ENCODE results near the gene MYLK3.
"Not testable (repeated sequence)": the region's sequence is repeated elsewhere in the genome, so short reads cannot be mapped to it uniquely, and the experiment has no call there.

Gene MYLK3

DNA sequence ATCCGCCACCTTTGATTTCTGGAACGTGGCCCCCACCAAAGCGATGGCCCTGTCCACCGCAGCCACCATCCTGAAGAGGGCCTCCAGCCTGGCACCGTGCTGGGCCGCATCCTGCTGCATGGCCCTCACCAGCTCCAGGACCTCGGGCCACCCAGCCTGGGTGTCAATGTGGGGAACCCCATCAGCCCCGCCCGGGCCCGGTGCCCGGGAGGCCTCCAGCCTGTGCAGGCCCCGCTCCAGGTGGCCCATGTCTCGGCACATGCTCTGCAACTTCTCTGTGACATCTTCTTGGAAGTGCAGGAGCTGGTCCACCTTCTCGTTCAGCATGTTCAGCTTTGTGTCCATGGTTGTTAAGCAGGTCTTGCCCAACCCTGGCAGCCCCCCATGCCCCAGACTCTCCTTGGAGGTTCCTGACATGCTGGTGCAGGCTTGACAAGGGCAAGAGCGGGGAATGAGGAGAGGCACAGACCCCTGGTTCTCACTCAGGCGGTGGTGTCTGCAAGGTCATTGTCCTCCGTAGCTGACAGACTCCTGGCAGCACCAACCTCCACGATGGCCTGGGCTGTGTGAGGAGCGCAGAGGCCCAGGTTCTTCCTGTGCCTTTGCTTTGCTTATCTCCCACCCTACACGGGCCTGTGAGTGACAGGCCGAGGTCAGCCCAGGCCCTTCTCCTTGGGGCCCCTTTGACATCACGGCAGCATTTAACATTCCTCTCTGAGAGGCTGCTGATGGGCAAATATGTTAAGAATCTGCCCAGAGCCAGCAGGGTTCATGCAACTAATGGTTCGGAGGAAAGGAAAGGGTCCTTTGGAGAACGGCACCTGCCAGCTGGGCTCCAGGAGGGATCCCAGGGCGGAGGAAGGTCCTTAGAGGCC, at the start of gene MYLK3:
Gene MYLK3, minus strand, starts transcription at position 568 of the 875 bp plus-strand sequence. Its CDS starts 151 bp downstream, at position 417.
- no peak for DNase-seq

DNA sequence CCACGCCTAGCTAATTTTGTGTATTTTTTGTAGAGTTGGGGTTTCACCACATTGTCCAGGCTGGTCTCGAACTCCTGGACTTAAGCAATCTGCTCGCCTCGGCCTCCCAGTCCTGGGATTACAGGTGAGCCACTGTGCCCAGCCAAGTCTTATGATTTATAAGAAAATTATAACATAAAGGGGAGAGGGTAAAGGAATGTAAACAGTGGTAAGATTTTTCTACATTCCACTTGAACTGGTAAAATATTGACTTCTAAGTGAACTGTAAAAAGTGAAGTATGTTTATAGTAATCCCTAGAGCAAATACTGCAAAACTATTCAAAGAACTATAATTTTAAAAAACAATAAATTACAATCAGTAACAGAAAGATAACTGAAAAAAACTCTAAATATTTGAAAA, 49.4 kb upstream of the MYLK3 start:
- DNase-seq = no peak

DNA sequence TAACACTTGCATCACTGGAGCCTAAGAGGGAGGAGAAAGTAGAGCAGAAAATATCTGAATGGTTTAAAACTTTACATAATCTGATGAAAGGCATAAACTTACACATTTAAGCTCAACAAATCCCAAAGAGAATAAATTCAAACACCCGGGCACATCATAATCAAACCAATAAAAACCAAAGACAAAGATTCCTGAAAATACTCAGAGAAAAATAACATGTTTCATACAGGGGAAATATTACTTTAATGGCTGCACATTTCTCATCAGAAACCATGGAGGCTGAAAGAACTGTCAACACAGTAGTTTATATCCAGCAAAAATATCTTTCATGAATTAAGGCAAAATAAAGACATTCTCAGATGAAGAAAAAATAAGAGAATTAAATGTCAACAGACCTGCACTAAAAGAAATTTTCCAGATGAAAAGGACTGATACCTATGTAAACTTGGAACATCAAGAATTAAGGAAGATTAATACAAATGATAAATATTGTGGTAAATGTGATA, 48.7 kb upstream of the MYLK3 start:
- no peak for DNase-seq

DNA sequence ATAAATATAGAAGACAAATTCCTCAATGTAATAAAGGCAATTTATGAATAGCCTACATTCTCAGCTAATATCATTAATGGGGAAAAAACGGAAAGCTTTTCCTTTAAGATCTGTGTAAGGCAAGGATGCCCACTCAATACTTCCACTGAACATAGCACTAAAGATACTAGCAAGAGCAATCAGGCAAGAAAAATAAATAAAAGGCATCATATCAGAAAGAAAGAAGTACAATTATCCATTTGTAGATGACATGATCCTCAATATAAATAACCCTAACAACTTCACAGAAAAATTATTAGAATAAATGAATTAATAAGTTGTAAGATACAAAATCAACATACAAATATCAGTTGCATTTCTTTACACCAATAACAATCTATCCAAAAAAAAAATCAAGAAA, 45.7 kb upstream of the MYLK3 start:
- DNase-seq = no peak

DNA sequence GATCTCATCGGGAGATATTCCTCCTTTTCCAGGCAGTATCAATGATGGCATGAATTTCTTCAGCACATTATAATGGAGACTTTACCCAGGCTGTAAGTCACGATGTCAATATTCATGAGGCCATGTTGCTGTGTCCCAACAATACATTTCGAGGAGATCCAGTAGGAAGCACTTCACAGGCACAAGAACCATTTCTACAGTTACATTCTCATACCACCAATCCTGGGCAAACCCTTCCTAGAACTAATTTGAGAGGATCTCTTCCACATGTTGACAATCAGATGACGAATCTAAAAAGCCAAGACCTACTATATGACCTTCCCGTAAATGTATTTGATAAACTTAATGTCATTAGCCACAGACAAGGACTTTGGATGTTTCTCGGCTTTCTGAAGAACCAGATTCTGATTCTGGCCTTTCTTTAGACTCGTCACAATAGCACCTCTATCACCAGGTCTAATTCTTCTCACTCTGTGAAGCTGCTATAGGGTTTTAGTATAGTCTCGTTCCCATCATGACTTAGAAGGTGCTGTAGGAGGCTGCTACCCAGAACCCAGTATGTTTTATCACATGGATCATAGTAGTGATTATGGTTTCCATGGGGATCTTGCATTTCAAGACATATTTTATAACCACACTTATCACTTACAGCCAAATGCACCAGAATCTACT, 42.6 kb upstream of the MYLK3 start:
- DNase-seq = no peak

DNA sequence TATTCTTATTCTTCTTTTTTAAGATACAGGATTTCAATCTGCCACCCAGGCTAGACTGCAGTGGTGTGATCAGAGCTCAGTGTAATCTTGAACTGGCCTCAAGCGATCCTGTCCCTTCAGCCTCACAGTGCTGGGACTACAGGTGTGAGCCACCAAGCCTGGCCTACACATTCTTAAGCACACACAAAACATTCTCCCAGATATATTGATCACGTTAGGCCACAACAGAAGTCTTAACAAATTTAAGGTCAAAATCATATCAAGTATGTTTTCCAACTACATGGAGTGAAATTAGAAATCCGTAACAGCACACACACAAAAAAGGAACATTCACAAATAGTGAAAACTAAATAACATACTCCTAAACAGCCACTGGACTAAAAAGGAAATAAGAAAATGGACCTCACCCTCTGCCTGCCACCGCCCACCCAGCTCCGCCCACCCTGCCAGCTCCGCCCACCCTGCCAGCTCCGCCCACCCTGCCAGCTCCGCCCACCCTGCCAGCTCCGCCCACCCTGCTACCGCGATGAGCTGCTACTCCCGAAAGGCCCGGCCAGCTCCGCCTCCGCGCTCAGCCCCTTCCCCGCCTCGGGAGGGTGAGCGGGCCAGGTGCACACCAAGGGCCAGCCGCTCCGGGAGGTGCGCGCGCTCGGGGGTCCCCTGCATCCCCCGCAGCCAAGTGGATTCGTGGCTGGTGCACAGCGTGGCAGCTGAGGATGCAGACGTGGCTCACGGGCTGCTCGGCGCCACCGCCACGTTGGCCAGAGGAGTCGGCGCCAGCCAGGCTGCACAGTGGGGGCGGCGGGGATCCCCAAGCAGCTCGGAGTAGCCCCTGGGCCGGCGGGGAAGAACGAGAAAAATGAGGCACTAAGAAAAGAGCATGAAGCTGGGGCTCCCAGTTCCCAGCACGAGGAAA, 41.6 kb upstream of the MYLK3 start:
- DNase-seq = no peak

DNA sequence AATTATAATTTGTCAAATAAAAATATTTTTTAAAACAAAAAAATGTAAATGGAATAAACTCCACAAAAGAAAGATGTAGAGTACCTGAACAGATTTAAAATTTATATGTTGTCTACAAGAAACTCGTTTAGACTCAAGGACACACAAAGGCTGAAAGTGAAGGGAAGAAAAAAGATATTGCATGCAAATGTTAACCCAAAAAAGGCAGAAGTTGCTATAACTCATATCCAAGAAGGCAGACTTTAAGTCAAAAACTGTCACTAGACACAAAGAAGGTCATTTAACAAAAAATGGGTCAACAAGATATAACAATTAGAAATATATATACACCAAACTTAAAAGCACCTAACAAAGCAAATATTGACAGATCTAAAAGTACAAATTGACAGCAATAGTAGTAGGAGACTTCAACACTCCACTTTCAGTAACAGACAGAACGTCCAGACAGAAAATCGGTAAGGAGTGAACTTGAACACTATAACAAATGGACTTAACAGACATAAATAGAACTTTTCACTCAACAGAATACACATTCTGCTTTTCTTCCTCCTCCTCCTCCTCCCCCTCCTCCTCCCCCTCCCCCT, 40.8 kb upstream of the MYLK3 start:
- no peak for DNase-seq

DNA sequence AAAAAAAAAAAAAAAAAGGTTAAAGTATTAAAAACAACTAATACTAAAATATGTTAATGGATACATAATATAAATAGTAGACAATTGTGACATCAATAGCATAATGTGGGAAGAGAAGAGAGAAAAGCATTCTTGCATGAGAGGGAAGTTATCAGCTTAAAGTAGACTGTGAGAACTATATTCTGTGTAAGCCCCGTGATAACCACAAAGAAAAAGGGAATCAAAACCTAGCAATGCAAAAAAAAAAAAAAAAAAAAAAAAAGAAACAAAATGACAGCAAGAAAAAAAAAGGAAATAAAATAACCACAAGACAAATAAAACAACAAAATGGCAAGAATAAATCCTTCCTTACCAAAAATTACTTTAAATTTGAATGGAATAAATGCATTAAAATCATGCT, 39.8 kb upstream of the MYLK3 start:
- DNase-seq = no peak

DNA sequence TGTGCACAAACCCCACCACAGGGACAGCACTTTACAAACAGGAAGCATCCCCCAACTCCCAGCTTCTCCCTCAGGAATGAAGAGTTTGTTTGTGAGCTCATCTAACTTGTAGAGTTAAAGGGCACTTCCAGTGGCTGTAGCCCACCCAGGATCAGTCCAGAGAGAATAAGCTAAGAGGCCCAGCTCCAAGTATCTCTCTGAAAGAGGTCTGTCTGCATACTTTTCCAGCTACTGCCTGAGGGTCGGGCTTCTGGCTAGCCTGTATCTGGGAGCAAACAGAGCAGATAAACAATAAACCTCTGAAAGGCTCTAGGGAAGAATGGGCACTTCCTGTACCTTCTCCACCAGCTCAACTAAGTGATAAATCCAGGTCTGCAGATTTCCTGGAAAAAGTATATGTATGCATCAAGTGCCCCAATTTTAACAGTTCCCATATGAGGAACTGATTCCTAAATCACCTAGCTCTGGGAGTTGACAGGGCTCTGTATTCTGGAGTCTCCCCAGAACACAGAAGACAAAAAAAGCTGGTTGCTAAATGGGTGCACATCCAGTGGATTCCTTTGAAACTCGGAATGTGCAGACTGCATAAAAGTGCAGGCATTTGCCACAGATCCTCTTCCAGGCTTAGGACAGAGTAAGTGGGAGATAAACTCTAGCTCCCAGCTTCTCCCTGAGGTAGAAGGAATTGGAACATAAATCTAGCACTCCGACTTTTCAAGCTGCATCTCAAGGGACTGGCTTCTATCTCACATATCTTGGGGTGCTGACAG, 37.1 kb upstream of the MYLK3 start:
- DNase-seq = no peak

DNA sequence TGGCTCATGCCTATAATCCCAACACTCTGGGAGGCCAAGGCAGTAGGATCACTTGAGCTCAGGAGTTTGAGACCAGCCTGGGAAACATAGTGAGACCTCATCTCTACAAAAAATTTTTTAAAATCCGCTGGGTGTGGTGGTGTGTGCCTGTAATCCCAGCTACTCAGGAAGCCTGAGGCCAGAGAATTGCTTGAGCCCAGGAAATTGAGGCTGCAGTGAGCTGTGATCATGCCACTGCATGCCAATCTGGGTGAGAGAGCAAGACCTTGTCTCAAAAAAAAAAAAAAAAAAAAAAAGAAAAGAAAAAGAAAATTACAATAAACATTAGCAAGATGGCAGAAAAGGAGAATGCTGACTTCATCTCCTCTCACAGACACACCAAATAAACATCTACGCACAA, 36.4 kb upstream of the MYLK3 start:
- not testable (repeated sequence) for DNase-seq

DNA sequence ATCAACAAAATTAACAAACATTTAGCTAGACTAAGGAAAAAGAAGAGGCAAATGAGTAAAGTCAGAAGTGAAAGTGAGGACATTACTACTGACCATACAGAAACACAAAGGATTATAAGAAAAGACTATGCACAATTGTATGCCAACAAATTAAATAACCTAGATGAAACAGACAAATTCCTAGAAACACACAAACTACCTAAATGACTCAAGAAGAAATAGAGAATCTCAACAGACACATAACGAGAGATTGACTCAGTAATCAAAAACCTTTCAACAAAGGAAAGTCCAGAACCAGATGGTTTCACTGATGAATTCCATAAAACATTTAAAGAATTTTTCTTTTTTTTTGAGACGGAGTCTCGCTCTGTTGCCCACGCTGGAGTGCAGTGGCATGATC, 35.7 kb upstream of the MYLK3 start:
- DNase-seq = no peak

DNA sequence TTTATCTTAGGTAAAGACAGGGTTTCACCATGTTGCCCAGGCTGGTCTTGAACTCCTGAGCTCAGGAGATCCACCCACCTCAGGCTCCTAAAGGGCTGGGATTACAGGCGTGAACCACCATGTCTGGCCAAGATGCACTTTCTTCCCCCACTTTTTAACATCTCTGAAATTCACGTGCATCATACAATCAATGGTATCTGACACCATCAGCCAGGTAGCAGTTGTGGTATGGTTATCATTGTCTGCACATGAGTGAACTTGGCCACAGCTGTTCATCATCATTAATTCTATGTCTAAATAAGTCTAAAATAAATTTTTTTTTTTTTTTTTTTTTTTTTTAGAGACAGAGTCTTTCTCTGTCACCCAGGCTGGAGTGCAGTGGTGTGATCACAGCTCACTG, 34.2 kb upstream of the MYLK3 start:
- DNase-seq = no peak

DNA sequence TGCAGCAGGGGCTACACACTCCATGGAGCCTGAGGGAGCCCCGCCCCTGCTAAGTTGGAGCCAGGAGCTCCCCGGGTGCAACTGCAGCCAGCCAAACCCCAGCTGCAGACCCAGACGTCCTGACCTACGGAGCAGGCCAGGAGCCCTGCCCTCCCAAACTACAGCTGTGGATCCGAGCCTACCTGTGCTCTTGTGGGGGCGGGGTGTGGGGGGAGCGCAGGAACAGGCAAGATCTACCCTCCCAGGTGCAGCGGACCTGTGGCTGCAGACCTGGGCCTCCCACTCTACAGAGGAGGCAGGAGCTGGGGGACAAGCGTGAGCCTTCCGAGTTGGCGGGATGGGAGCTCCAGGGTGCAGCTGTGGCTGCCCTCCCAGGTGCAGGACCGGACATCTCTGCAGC, 29.7 kb upstream of the MYLK3 start:
- no peak for DNase-seq

DNA sequence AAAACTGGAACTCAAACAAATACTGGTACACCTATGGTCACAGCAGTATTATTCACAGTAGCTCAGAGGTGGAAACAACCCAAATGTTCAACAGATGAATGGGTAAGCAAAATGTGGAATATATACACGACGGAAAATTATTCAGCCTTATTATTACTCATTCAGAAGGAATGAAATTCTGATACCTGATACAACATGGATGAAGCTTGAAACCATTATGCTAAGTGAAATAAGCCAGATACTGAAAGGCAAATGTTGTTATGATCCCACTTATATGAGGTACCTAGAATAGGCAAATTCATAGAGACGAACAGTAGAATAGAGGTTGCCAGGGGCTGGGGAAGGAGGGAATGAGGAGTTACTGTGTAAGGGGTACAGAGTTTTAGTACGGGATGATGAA, 27.1 kb upstream of the MYLK3 start:
- no peak for DNase-seq

DNA sequence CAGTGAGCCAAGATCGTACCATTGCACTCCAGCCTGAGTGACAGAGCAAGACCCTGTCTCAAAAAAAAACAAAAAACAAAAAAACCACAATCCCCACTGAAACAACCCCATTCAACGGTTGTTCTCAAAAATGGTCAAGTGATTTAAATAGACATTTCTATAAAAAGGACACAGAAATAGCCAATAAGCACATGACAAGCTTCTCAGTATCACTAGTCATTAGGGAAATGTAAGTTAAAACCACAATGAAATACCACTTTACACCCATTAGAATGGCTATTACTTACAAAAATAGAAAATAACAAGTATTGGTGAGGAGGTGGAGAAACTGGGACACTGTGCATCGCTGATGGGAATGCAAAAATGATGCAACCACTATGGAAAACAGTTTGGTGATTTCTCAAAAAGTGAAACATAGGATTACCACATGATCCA, 26.6 kb upstream of the MYLK3 start:
- DNase-seq = no peak

DNA sequence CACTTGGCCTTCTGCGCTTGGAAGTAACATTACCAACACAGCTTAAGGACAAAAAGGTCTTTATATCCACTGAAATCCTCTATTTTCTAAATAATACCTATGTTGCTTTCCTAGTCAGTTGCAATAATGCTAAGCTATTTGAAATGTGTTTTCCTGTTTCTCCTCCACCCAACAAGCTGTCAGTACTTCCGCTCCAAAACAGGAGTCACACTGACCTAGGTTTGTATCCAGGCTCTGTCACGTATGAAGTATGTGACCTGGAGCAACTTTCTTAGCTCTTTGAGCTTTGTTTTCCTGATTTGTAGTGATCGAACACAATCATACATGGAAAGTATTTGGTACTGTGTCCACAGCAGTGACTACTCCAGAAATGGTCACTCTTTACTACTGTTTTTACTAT, 24.3 kb upstream of the MYLK3 start:
- no peak for DNase-seq

DNA sequence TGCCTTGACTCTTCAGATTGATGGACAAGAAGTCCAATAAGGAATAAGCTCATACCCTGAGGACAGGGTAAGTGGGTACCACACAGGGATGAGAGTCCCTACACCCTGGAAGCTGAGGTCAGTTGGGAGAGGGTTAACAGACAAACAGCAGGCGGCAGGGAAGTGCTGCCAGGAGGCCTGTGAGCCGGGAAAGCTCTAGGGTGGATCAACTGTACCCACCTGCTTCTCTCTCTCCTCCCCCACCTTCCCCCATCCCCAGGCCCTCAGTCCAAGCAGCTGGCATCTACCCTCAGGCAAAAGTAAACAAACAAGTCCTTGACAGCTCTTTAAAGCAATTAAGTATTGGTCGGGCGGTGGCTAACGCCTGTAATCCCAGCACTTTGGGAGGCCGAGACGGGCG, 20.7 kb upstream of the MYLK3 start:
- DNase-seq = no peak

DNA sequence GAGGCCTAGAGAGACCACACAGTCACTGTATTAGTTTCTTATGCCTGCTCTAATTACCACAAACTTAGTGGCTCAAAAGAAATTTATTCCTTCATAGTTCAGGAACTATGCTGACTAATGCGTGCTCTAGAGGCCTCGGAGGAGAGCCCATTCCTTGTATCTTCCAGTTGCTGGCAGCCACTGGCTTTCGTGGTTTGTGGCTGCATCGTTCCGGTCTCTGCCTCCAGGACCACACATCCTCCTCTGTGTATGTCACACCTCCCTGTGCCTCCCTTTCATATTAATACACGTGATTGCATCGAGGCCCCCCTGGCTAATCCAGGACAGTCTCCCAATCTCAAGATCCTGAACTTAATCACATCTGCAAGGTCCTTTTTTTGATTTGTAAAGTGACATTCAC, 16.9 kb upstream of the MYLK3 start:
- no peak for DNase-seq

DNA sequence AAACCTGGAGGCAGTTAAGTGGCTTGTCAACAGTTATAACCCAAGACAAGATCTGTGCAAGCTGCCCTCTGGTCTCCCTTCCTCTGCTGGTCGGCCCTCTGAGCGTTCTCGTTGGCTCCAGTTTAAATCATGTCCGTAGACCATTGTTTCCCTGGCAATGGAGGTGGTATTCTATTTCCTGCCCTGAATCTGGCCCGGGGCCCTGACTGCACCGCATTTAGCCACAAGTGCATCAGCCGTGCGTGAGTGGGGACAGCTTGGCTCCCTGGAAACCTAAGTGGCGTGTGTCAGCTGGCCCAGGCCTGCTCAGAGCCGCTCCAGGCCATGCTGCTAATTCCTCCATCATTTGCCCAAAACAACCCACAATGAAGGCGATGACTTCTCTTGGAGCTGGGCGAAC, 15.0 kb upstream of the MYLK3 start:
- DNase-seq = no peak

DNA sequence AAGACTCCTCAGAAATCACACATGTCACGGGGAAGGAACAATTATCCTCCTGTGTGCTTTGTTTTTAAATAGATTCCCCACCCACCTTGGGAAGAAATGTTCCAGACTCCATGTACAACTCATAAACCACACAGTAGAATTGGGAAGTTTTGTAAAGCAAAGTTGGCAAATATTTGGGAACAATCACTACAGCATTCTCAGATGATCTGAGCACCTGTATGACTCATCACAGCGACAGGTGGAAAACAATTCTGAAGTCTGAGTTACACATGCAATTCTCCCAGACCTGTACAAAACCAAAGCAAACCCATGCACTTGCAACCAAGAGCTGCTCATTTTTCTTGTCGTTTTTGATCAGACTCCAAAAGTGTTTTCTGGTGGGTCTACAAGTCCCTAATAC, 14.4 kb upstream of the MYLK3 start:
- no peak for DNase-seq

DNA sequence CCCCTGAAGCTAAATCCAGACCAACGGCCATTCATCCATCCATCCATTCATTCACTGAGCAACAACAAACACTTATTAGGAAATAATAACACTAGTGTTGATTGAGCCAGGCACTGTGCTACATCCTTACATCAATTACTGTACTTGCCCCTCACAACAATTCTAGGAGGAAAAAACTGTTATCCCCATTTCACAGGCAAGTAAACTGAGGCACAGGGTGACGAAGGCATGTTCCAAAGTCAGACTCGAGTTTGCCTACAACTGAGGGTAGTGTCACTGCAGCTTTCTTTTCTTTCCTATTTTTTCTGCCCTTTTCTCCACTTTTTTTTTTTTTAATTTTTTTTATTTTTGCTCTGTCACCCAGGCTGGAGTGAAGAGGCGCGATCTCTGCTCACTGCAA, 11.2 kb upstream of the MYLK3 start:
- no peak for DNase-seq
